Measurements from ENCODE around the gene CCSER1.
A peak's percentile ranks its signal among the peaks of the same experiment; 100 is the strongest.
"Not testable (repeated sequence)": the region's sequence is repeated elsewhere in the genome, so short reads cannot be mapped to it uniquely, and the experiment has no call there.

The CCSER1 gene

GRCh38 chr4:91089178-91089577, 962.0 kb downstream of the CCSER1 start:
- DNase-seq, result no peak

DNA sequence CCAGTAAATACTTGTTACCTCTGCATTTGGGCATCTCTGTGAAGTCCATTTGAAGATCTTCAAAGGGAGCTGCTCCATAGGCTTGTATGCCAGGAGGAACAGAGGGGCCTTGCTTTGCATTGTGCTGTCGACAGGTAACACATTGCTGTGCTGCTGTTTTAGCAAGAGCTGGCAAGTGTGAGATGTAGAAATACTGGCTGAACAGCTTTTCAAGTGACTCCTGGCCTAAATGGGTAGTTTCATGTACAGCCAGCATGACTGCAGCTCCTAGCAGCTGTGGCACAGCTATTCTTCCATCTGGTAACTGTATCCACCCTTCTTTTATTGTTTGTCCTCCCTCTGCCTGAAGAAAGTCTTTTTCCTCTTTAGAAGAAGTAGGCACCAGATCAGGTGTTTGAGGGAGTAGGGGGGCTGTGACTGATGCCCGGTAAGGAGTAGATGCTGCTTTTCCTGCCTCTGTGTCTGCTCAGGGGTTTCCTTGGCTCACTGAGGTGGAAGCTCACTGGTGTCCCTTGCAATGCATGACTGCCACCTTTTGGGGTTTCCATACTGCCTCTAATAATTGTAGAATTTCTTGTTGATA, 965.3 kb downstream of the CCSER1 start:
- no peak for DNase-seq

DNA sequence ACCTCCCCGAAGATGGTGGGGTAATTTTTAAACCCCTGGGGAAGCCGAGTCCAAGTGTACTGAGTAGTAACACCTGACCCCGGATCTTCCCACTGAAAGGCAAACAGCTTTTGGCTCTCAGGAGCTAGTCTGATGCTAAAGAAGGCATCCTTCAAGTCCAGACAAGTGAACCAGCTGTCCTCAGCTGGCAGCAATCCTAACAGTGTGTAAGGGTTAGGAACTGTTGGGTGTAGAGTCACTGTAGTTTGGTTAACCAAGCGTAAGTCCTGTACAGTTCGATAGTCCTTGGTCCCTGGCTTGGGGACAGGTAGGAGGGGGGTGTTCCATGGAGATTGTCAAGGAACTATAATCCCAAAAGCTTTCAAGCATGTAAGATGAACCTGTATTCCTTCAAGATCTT, 967.0 kb downstream of the CCSER1 start:
- DNase-seq, result not testable (repeated sequence)

GRCh38 chr4:91099666-91100065, 972.5 kb downstream of the CCSER1 start:
- DNase-seq, result no peak

GRCh38 chr4:91108751-91109150, 981.6 kb downstream of the CCSER1 start:
- no peak for DNase-seq

DNA sequence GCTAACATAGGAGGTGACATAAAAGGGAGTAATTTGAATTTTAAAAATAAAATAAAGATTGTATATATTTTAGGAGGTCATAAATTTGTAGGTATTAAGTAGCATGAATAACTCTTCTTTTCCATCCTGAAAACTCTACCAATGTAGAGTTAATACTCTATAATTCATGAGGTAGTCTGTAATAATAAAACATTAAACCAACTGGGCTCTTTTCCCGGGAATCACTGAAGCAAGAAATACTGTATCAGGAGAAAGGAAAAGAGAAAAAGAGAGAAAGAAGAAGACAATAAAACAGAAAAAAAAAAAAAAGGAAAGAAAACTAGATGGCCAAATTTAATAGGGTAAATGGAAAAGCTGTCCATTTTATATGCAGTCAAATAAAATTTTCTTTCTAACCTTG, 984.4 kb downstream of the CCSER1 start:
- no peak for DNase-seq

GRCh38 chr4:91113130-91113706, 986.0 kb downstream of the CCSER1 start:
- peak; percentile 1 to 16 (median 10) for DNase-seq

DNA sequence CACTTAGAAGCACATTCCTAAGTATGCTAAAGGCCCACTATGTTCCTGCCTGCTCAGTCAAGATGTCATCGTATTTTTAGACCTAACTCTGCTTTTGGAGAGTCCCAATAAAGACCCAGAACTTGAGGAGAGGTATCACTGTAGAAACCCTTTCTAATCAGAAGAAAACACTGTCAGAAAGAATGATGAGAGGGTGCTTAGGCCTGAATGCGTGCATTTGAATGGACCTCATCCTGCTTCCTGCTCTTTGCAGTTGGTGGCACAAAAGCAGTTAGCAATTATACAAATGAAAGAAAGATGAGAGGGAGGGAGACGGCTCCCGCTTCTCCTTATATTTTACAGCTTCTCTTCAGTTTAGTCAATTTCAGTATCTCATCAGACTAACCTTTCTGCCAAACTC, 987.2 kb downstream of the CCSER1 start:
- no peak for DNase-seq

GRCh38 chr4:91116861-91117260, 989.7 kb downstream of the CCSER1 start:
- peak in 1 of 4 experiments; percentile 0 for DNase-seq

DNA sequence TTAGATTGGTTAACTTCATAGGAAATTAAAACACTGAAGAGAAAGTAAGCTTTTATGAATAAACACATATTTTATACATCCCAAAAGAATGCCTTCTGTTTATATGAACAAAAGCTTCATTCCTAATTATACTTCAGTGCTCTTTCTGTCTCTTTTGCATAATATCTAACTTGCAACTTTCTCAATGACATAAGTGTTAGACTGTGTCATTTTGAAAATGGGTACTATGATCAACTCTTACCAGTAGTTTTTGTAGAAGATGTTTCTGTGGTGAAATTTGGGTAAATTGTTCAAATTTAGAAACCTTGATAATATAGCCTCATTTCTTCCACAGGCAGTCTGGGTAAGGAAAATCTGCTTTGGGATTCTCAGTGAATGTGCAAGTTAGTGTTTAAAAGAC, 991.4 kb downstream of the CCSER1 start:
- DNase-seq, result no peak

DNA sequence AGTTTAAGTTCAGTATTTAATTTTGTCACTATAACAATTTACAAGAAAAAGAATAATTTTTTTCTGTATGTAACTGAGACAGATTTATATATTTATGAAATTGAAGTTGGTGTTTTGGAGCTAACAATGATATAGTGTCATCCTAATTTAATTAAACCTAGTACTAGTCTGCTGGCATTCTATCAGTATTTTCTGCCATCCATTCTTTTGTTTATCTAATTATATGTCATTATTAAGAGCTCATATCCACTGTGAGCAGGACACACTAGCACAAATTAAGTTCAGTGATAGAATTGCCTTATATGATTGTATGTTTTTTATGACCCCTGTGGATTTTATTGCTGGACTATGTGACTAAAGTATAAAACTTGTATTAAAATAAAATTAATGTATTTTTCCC, 996.5 kb downstream of the CCSER1 start:
- no peak for DNase-seq

GRCh38 chr4:91127192-91127591, 1000.0 kb downstream of the CCSER1 start:
- no peak for DNase-seq

- DNase-seq, result no peak
These were observed 1000.6 kb downstream of the CCSER1 start for GRCh38 chr4:91127831-91128230.

- DNase-seq, result no peak
These were observed 1001.3 kb downstream of the CCSER1 start for GRCh38 chr4:91128519-91128918.

DNA sequence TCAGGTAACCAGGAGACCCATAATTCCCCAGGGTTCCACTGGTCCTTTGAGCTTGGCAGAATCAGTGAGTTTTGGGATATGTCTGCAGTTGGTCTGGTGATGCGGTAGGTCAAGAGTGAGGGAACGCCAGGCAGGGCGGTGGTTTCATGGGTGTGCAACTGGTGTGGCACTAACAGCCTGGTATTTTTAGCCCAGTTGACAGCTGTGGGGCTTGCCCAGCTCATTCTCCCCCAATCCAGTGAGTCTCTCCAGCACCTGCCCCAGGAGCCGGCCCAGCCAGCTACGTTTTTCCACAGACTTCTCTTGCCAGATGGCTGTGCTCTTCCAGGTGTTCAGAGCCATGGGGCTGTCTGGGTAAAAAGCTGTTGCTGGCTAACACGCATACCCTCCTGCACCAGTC, 1019.9 kb downstream of the CCSER1 start:
- DNase-seq, result no peak

- not testable (repeated sequence) for DNase-seq
These were observed 1026.8 kb downstream of the CCSER1 start for GRCh38 chr4:91154041-91154440.

DNA sequence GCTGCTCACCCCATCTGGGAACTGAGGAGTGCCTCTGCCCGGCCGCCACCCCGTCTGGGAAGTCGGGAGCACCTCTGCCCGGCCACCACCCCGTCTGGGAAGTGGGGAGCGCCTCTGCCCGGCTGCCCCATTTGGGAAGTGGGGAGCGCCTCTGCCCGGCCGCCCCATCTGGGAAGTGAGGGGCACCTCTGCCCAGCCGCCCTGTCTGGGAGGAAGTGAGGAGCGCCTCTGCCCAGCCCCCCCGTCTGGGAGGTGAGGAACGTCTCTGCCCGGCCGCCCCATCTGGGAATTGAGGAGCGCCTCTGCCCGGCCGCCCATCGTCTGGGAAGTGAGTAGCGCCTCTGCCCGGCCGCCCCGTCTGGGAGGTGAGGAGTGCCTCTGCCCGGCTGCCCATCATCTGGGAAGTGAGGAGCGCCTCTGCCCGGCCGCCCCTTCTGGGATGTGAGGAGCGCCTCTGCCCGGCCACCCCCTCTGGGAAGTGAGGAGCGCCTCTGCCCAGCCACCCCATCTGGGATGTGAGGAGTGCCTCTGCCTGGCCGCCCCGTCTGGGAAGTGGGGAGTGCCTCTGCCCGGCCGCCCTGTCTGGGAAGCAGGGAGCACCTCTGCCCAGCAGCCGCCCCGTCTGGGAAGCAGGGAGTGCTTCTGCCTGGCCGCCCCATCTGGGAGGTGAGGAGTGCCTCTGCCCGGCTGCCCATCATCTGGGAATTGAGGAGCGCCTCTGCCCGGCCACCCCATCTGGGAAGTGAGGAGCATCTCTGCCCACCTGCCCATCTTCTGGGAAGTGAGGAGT, 1040.9 kb downstream of the CCSER1 start:
- DNase-seq, result not testable (repeated sequence)

GRCh38 chr4:91170768-91171167, 1043.6 kb downstream of the CCSER1 start:
- no peak for DNase-seq

DNA sequence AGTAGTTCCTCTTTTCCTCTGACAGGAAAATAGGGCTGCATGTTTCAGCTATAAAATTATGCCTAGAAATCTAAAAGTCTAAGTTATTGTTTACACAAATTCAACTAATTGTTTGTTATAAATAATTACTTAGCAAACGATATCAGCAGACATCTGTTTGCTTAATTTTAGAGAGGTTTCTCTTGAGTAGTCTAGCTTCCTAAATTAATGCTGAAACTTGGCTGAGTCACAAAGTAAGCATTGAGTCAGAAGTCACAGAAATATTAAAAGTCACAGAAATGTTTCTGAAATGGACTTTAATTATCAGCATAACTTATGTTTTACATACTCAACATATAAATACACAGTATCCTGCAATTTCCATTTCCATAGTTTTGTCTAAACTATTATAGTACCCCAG, 1044.0 kb downstream of the CCSER1 start:
- no peak for DNase-seq

- not testable (repeated sequence) for DNase-seq
These were observed 1057.9 kb downstream of the CCSER1 start for GRCh38 chr4:91185061-91185460.

GRCh38 chr4:91198951-91199350, 1071.8 kb downstream of the CCSER1 start:
- no peak for DNase-seq

GRCh38 chr4:91207535-91207934, 1080.3 kb downstream of the CCSER1 start:
- no peak for DNase-seq

- DNase-seq, result no peak
These were observed 1085.0 kb downstream of the CCSER1 start for GRCh38 chr4:91212211-91212610.

DNA sequence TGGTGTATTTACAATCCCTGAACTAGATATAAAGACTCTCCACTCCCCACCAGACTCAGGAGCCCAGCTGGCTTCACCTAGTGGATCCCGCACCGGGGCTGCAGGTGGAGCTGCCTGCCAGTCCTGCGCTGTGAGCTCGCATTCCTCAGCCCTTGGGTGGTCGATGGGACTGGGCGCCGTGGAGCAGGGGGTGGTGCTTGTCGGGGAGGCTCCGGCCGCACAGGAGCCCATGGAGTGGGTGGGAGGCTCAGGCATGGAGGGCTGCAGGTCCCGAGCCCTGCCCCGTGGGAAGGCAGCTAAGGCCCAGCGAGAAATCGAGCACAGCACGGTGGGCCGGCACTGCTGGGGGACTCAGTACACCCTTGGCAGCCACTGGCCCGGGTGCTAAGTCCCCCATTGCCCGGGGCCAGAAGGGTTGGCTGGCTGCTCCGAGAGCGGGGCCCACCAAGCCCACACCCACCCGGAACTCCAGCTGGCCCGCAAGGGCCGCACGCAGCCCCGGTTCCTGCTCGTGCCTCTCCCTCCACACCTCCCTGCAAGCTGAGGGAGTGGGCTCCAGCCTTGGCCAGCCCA, 1090.7 kb downstream of the CCSER1 start:
- DNase-seq, result not testable (repeated sequence)
